Transverse colon (tissue), 4 donors: Measurements from ENCODE around the gene TEDDM1. TPM values are rescaled to one million over a fixed set of nuclear protein-coding genes. Genes with fewer than 3 reads are reported as not detected.

ENCODE experiments used
- DNase-seq: peaks from one replicate; pipeline ENCODE4 v3.0.0-alpha.2; 2019
- H3K27ac ChIP-seq, 4 donors: fragments of 200-600 bp; sonication (generic); 2 replicates each; pipeline ENCODE4 v1.5.1; 2016 to 2018; ENCODE audit warnings: inconsistent platforms in 4 of 4
- H3K27me3 ChIP-seq: fragments of 200-600 bp; sonication (generic); 2 replicates; pipeline ENCODE4 v1.5.1; 2017; ENCODE audit warnings: inconsistent platforms
- H3K36me3 ChIP-seq, 4 donors: fragments of 200-600 bp; sonication (generic); 2 replicates each; pipeline ENCODE4 v1.5.1; 2017 to 2019; ENCODE audit warnings: inconsistent platforms in 4 of 4
- H3K4me1 ChIP-seq, 4 donors: fragments of 200-600 bp; sonication (generic); 2 replicates each; pipeline ENCODE4 v1.5.1; 2017 to 2020; ENCODE audit warnings: inconsistent platforms in 4 of 4
- H3K4me3 ChIP-seq, 4 donors: fragments of 200-600 bp; sonication (generic); 1 replicate in 1 of 4; 2 replicates in 3 of 4; pipeline versions ENCODE4 v1.5.1 to v1.6.1; 2017 to 2019; ENCODE audit warnings: inconsistent platforms in 4 of 4
- H3K9me3 ChIP-seq, 2 donors: fragments of 200-600 bp; sonication (generic); 2 replicates each; pipeline ENCODE4 v1.5.1; 2017 to 2019; ENCODE audit warnings: inconsistent platforms in 2 of 2
- EP300 ChIP-seq: sonication (generic); formaldehyde crosslinking; IDR thresholded peaks from one replicate; pipeline ENCODE4 v1.6.1; 2017; ENCODE audit warnings: antibody characterized with exemption, low read depth
- POLR2A ChIP-seq: fragments of 450-650 bp; IDR thresholded peaks from one replicate; pipeline ENCODE4 v1.6.1; 2016; ENCODE audit warnings: antibody characterized with exemption, mild to moderate bottlenecking, moderate library complexity
- POLR2AphosphoS5 ChIP-seq, 3 donors: sonication (generic); formaldehyde crosslinking; IDR thresholded peaks; one replicate each; pipeline ENCODE4 v1.6.1; 2016; ENCODE audit warnings: antibody characterized with exemption in 3 of 3
- WGBS, 2 donors: methylation state at CpG; one replicate each; pipeline ENCODE4 v1.1.5; 2018; ENCODE audit warnings: low coverage in 1 of 2; 5-methylcytosine and 5-hydroxymethylcytosine counted together
- in situ Hi-C, 4 donors: fragments of 200-750 bp; cut with MboI; loops; one replicate each; pipeline versions ENCODE4 v1.15.0 to v1.15.1; 2017; ENCODE audit warnings: low sequenced_read_pairs in 3 of 4, low pct_ligation_motif_present in 1 of 4, low pct_unique_long_range_greater_than_20kb in 1 of 4
- intact Hi-C: fragments of 100-400 bp; cut with DNase I; formaldehyde crosslinking; loops from one replicate; pipeline ENCODE4 v1.15.1; 2023; ENCODE audit warnings: low total_unique reads
- total RNA-seq, 4 donors: library from RNA; depleted of rRNA; stranded (reverse); fragments of >200 nt; gene quantifications; one replicate each; pipeline ENCODE4 v1.1.0, GENCODE V29; 2016
- TF ChIP-seq, protein P1 (sequence below), 5 experiments: fragments of 200-600 bp in 3 of 5; fragments of 450-650 bp in 2 of 5; sonication (generic) in 3 of 5; IDR thresholded peaks; 1 replicate in 2 of 5; 2 replicates in 3 of 5; pipeline ENCODE4 v1.5.1; 2016 to 2017; ENCODE audit warnings: antibody characterized with exemption in 5 of 5, inconsistent platforms in 3 of 5, mild to moderate bottlenecking in 2 of 5, moderate library complexity in 1 of 5

TEDDM1 gene
- total RNA-seq, 4 donors from 2014 or later, result not detected

DNA sequence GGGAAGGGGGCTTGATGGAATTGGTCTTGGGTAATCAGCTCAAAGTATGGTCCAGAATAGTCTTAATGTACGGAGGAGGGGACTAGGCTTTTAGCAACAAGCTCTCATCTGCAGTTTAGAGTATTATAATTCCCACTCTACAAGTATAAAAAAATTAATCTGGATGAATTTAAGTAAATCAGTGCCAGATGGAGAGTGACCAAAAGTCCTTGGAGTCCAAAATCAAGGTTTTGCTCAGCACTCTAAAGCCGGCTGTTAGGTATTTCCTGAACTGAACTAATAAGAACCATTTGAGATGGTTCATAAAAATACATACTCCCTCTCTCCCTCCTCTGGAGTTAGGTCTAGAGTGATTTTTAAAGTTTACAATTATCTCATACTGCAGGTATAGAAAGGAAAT, 32.5 kb downstream of the TEDDM1 start:
- H3K27ac ChIP-seq, result no peak overlapping the region
- H3K9me3 ChIP-seq, result no peaks in the 10 kb centered on the region
- H3K4me3 ChIP-seq, result no peak overlapping the region
- DNase-seq, result no peak
- in situ Hi-C loops, result no loop called here
- H3K4me1 ChIP-seq, result no peaks in the 10 kb centered on the region
- WGBS, 2 donors, result 67 to 69% methylated on average over 2 of the region's 2 CpGs
- no peaks in the 10 kb centered on the region for H3K36me3 ChIP-seq
- TF ChIP-seq EP300, result no peak
- no peak for TF ChIP-seq POLR2AphosphoS5 (IDR thresholded peaks at IDR 0.05)
- TF ChIP-seq, protein P1, sequence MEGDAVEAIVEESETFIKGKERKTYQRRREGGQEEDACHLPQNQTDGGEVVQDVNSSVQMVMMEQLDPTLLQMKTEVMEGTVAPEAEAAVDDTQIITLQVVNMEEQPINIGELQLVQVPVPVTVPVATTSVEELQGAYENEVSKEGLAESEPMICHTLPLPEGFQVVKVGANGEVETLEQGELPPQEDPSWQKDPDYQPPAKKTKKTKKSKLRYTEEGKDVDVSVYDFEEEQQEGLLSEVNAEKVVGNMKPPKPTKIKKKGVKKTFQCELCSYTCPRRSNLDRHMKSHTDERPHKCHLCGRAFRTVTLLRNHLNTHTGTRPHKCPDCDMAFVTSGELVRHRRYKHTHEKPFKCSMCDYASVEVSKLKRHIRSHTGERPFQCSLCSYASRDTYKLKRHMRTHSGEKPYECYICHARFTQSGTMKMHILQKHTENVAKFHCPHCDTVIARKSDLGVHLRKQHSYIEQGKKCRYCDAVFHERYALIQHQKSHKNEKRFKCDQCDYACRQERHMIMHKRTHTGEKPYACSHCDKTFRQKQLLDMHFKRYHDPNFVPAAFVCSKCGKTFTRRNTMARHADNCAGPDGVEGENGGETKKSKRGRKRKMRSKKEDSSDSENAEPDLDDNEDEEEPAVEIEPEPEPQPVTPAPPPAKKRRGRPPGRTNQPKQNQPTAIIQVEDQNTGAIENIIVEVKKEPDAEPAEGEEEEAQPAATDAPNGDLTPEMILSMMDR (IDR thresholded peaks at IDR 0.05), result no peak
- no peak for TF ChIP-seq POLR2A
- no peaks in the 10 kb centered on the region for H3K27me3 ChIP-seq
- intact Hi-C loops, result no loop called here

DNA sequence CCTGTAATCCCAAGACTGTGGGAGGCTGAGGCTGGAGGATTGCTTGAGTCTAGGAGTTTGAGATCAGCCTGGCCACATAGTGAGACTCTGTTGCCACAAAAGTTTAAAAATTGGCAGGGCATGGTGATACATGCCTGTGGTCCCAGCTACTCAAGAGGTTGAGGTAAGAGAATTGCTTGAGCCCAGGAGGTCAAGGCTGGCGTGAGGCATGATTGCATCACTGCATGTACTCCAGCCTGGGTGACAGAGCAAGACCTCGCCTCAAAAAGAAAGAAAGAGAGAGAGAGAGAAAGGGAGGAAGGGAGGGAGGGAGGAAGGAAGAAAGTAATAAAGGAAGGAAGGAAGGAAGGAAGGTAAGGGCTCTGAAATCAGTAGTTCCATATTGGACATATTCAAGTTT, 33.9 kb downstream of the TEDDM1 start:
- in situ Hi-C loops (no loop called here), intact Hi-C loops (no loop called here)
- Histone ChIP-seq H3K27me3 (no peaks in the 10 kb centered on the region), H3K9me3 (no peaks in the 10 kb centered on the region), H3K4me3 (no peak overlapping the region), H3K4me1 (no peaks in the 10 kb centered on the region), H3K27ac (no peak overlapping the region), H3K36me3 (no peaks in the 10 kb centered on the region)
- TF ChIP-seq POLR2AphosphoS5 (IDR thresholded peaks at IDR 0.05) (no peak), POLR2A (no peak), EP300 (no peak)
- TF ChIP-seq, protein P1 (IDR thresholded peaks at IDR 0.05), result no peak
- no peak for DNase-seq
- WGBS, 2 donors, result 86 to 93% methylated on average over 2 of the region's 2 CpGs

DNA sequence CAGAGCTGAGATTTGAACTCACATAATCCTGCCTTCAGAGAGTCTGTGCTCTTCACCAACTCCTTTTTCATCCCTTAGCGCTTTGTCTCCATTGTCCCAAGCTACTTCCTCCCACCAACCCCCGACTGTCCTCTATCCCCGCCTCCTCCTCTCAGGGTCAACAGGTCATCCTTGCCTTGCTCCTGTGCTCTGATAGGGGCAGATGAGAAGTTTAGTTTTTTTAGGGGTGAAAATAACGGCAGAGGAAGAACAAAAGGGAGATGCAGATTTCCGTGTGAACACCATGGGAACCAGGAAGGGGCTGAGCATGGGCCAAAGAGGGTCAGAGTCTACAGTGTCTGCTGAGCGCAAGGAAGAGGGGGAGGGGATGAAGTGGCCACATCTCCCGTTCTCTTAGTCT, 40.8 kb downstream of the TEDDM1 start:
- H3K27me3 ChIP-seq, result no peaks in the 10 kb centered on the region
- no peaks in the 10 kb centered on the region for H3K9me3 ChIP-seq
- no peaks in the 10 kb centered on the region for H3K36me3 ChIP-seq
- H3K27ac ChIP-seq, result no peak overlapping the region
- intact Hi-C loops (no loop called here), in situ Hi-C loops (no loop called here)
- H3K4me3 ChIP-seq, result no peak overlapping the region
- DNase-seq, result no peak
- peaks cover 0 to 2% (median 0%) of the 10 kb centered on the region in 4 donors for H3K4me1 ChIP-seq
- TF ChIP-seq POLR2AphosphoS5 (IDR thresholded peaks at IDR 0.05) (no peak), EP300 (no peak), POLR2A (no peak)
- TF ChIP-seq, protein P1 (IDR thresholded peaks at IDR 0.05), result no peak
- WGBS, 2 donors, result 79 to 100% methylated on average over 2 to 7 of the region's 7 CpGs

DNA sequence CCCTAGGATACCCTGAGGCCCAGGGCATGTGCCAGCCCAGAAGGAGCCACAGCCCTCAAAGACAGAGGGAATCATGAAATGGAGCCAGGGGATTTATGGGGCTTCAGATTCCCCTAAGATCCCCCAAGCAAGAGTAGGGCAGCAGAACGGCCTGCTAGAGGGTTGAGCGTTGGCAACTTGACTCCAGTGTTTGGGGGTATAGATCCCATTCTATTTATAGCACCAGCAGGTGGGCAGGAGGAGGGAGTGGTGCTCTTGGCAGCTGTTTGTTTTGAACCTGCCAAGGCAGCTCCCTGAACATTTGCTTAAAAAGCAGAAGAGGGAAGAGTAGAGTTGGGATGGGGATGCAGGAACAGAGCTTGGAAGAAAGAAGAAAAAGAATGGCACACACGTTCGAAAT, 42.6 kb downstream of the TEDDM1 start:
- no peak for DNase-seq
- intact Hi-C loops, result no loop called here
- Histone ChIP-seq H3K4me1 (peaks cover 0 to 2% (median 0%) of the 10 kb centered on the region in 4 donors), H3K27ac (no peak overlapping the region), H3K36me3 (no peaks in the 10 kb centered on the region), H3K9me3 (no peaks in the 10 kb centered on the region), H3K27me3 (no peaks in the 10 kb centered on the region), H3K4me3 (no peak overlapping the region)
- 87 to 90% methylated on average over 2 to 4 of the region's 4 CpGs for WGBS, 2 donors
- TF ChIP-seq POLR2A (no peak), EP300 (no peak), POLR2AphosphoS5 (IDR thresholded peaks at IDR 0.05) (no peak)
- TF ChIP-seq, protein P1 (IDR thresholded peaks at IDR 0.05), result no peak
- in situ Hi-C loops, result no loop called here
